Body of pancreas (tissue), 4 donors: ENCODE measurements around the gene ARHGEF11. TPM values are rescaled to one million over a fixed set of nuclear protein-coding genes. Genes with fewer than 3 reads are reported as not detected.
A peak's percentile ranks its signal among the peaks of the same experiment; 100 is the strongest.

Experiments
- ATAC-seq: fragments of 150-250 bp; one replicate; pipeline ENCODE4 v1.9.1; 2016
- DNase-seq, 4 donors: peaks; one replicate each; pipeline ENCODE4 v3.0.0-alpha.2; 2019
- H3K27ac ChIP-seq, 4 donors: fragments of 200-600 bp; sonication (generic); 1 replicate in 3 of 4; 2 replicates in 1 of 4; pipeline versions ENCODE4 v1.5.1 to v1.6.1; 2016 to 2019; ENCODE audit warnings: mild to moderate bottlenecking in 1 of 4, mixed read lengths in 1 of 4, moderate library complexity in 1 of 4
- H3K27me3 ChIP-seq, 2 donors: fragments of 200-600 bp; sonication (generic); one replicate each; pipeline ENCODE4 v1.6.0; 2016; ENCODE audit warnings: mild to moderate bottlenecking in 1 of 2
- H3K36me3 ChIP-seq, 2 donors: fragments of 200-600 bp; sonication (generic); replicated peaks in 1 of 2; 2 replicates each; pipeline ENCODE4 v1.5.1; 2016; ENCODE audit warnings: low read depth in 2 of 2; ENCODE audit not compliant: insufficient read depth in 1 of 2
- H3K4me1 ChIP-seq: fragments of 200-600 bp; sonication (generic); one replicate; pipeline ENCODE4 v1.6.0; 2016
- H3K4me3 ChIP-seq, 2 donors: fragments of 200-600 bp; sonication (generic); 1 replicate in 1 of 2; 2 replicates in 1 of 2; pipeline ENCODE4 v1.5.1; 2016 to 2019
- H3K9me3 ChIP-seq, 3 donors: fragments of 200-600 bp; sonication (generic); 1 replicate in 2 of 3; 2 replicates in 1 of 3; pipeline ENCODE4 v1.5.1; 2016
- CTCF ChIP-seq, 7 experiments: fragments of 450-650 bp in 4 of 7; fragments of 200-600 bp in 3 of 7; sonication (generic) in 3 of 7; IDR thresholded peaks; one replicate each; pipeline ENCODE4 v1.5.1; 2016 to 2019; ENCODE audit warnings: antibody characterized with exemption in 7 of 7
- POLR2A ChIP-seq, 3 donors: fragments of 450-650 bp; IDR thresholded peaks; one replicate each; pipeline ENCODE4 v1.6.1; 2016; ENCODE audit warnings: antibody characterized with exemption in 3 of 3, mild to moderate bottlenecking in 2 of 3
- WGBS, 2 donors: methylation state at CpG; one replicate each; pipeline ENCODE4 v1.1.5; 2017; 5-methylcytosine and 5-hydroxymethylcytosine counted together
- intact Hi-C: fragments of 100-400 bp; cut with DNase I; formaldehyde crosslinking; loops from one replicate; pipeline ENCODE4 v1.15.1; 2023
- total RNA-seq, 2 donors: library from RNA; depleted of rRNA; stranded (reverse); fragments of >200 nt; gene quantifications; one replicate each; pipeline ENCODE4 v1.1.0, GENCODE V29; 2016

Gene ARHGEF11
- total RNA-seq, 2 donors from 2014 or later, result 17.9 to 29.7 TPM

- Histone ChIP-seq H3K27ac (no peak within 1 kb of the TSS), H3K4me1 (peaks cover 21% of the 10 kb centered on the region), H3K4me3 (no peak within 1 kb of the TSS), H3K36me3 (no peaks in the 10 kb centered on the region), H3K27me3 (peaks cover 0 to 22% of the 10 kb centered on the region in 2 donors), H3K9me3 (no peaks in the 10 kb centered on the region)
- 4 to 6% methylated on average over 30 to 67 of the region's 71 CpGs for WGBS, 2 donors
- intact Hi-C loops, result no loop called here
- DNase-seq (peak; percentile 70 to 79 (median 72)), ATAC-seq (peak; percentile 88)
- TF ChIP-seq CTCF (IDR thresholded peaks at IDR 0.05) (peak; percentile 63 to 89 (median 77)), POLR2A (IDR thresholded peaks at IDR 0.05) (no peak)
These were observed 125.1 kb downstream of the ARHGEF11 start, which contains the start of gene LRRC71 for GRCh38 chr1:156920233-156921052. Gene LRRC71, plus strand, starts transcription at chr1:156920632. Its CDS starts 172 bp downstream, at chr1:156920804.

DNA sequence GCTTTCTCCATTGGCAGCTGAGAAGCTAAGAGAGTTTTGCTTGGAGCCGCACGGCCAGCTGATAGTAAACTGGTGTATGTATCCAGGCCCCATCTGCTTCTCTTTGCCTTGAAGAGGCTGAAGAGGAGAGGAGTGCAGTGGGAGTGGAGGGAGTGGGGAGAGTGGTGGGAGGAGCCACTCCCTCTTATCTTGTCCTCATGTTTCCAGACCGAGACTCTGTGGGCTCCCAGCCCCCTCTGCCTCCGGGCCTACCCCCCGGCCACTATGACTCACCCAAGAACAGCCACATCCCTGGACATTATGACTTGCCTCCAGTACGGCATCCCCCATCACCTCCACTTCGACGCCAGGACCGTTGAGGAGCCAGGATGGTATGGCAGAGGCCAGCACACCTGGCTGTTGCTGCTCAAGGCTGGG lies 131.1 kb downstream of the ARHGEF11 start:
- Histone ChIP-seq H3K4me3 (no peak overlapping the region), H3K36me3 (no peaks in the 10 kb centered on the region), H3K27me3 (no peaks in the 10 kb centered on the region), H3K9me3 (no peaks in the 10 kb centered on the region), H3K4me1 (no peaks in the 10 kb centered on the region), H3K27ac (no peak overlapping the region)
- DNase-seq, result no peak
- intact Hi-C loops, result no loop called here
- no peak for ATAC-seq
- 73 to 80% methylated on average over 9 of the region's 9 CpGs for WGBS, 2 donors
- no peak for TF ChIP-seq CTCF (IDR thresholded peaks at IDR 0.05)
- no peak for TF ChIP-seq POLR2A (IDR thresholded peaks at IDR 0.05)

GRCh38 chr1:156913809-156914387 lies 131.6 kb downstream of the ARHGEF11 start:
- WGBS, 2 donors, result 81 to 86% methylated on average over 13 of the region's 13 CpGs
- no peaks in the 10 kb centered on the region for H3K36me3 ChIP-seq
- H3K4me3 ChIP-seq, result no peak overlapping the region
- ATAC-seq, result no peak
- H3K27me3 ChIP-seq, result no peaks in the 10 kb centered on the region
- no peaks in the 10 kb centered on the region for H3K9me3 ChIP-seq
- H3K4me1 ChIP-seq, result no peaks in the 10 kb centered on the region
- intact Hi-C loops, result no loop called here
- no peak for DNase-seq
- H3K27ac ChIP-seq, result no peak overlapping the region
- TF ChIP-seq CTCF (IDR thresholded peaks at IDR 0.05) (no peak), POLR2A (IDR thresholded peaks at IDR 0.05) (no peak)

- H3K4me3 ChIP-seq, result no peak overlapping the region
- H3K27ac ChIP-seq, result no peak overlapping the region
- H3K4me1 ChIP-seq, result peaks cover 7% of the 10 kb centered on the region
- WGBS, 2 donors, result 51 to 63% methylated on average over 7 to 23 of the region's 24 CpGs
- H3K27me3 ChIP-seq, result no peaks in the 10 kb centered on the region
- H3K9me3 ChIP-seq, result no peaks in the 10 kb centered on the region
- ATAC-seq (no peak), DNase-seq (peak in 1 of 4 donors; percentile 58)
- no peak for TF ChIP-seq CTCF (IDR thresholded peaks at IDR 0.05)
- no peak for TF ChIP-seq POLR2A (IDR thresholded peaks at IDR 0.05)
- intact Hi-C loops, result no loop called here
- no peaks in the 10 kb centered on the region for H3K36me3 ChIP-seq
These were observed 132.4 kb downstream of the ARHGEF11 start for GRCh38 chr1:156912861-156913808.
